Ishikawa (cell line): ENCODE results near the gene RFESD.

Experiments
- CEBPB ChIP-seq: IDR thresholded peaks from 2 replicates; pipeline ENCODE4 v1.6.1; 2012
- CREB1 ChIP-seq: IDR thresholded peaks from 2 replicates; pipeline ENCODE4 v1.6.1; 2012; ENCODE audit warnings: low read depth
- EP300 ChIP-seq: IDR thresholded peaks from 2 replicates; pipeline ENCODE4 v1.6.1; 2012; ENCODE audit warnings: borderline replicate concordance
- RAD21 ChIP-seq: IDR thresholded peaks from 2 replicates; pipeline ENCODE4 v1.6.1; 2012; ENCODE audit warnings: low read depth
- TAF1 ChIP-seq: IDR thresholded peaks from 2 replicates; pipeline ENCODE4 v1.6.1; 2012; ENCODE audit warnings: low read depth, mild to moderate bottlenecking
- TEAD4 ChIP-seq: IDR thresholded peaks from 2 replicates; pipeline ENCODE4 v1.6.1; 2012
- TF ChIP-seq, protein P1 (sequence below): IDR thresholded peaks from 2 replicates; pipeline ENCODE4 v1.6.1; 2012

DNA sequence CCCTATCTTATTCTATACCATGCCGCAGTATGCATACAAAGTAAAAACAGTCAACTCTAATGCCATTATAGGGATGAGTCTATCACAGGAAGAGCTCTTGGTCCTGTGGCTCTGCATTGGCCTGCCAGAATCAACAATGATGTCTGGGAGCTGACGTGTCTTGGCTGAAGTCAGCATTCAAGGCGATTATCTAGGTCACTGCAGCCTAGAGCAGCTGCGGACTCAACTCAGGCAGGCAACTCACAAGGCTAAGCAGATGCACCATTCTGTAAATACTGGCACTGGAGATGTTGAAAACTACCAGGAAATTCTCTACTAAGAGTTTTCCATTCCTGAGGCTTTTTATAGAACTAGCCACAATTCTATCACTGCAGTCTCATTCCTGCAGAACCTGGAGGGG is 23.0 kb downstream of the RFESD start:
- TF ChIP-seq EP300 (no peak), TEAD4 (no peak), RAD21 (no peak), CEBPB (no peak), TAF1 (no peak), CREB1 (no peak)
- TF ChIP-seq, protein P1, sequence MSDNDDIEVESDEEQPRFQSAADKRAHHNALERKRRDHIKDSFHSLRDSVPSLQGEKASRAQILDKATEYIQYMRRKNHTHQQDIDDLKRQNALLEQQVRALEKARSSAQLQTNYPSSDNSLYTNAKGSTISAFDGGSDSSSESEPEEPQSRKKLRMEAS, result no peak
